ENCODE data around the gene CRHR1.

DNA sequence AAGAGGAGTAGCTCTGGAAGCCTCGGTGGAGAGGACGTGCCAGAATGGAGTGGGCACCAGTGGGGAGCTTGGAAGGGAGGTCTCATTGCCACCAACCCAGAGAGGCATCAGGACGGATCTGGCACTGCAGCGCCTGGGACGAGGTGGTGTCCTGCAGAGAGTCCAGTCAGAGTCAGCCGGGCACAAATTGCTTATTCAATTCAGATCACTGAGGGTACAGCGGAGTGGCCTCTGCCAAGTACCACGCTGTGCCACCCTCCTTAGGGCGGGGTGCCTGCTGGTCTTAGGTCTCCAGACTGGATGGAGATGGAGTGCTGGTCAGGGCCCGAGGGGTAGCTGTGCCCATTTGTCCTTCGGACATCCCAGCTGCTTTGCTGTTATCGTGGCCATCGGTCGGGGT lies 41.7 kb downstream of the CRHR1 start:
- no peak for TF ChIP-seq EZH2 (IDR thresholded peaks at IDR 0.05; ENCODE audit: low read depth)
- TF ChIP-seq, protein P1, sequence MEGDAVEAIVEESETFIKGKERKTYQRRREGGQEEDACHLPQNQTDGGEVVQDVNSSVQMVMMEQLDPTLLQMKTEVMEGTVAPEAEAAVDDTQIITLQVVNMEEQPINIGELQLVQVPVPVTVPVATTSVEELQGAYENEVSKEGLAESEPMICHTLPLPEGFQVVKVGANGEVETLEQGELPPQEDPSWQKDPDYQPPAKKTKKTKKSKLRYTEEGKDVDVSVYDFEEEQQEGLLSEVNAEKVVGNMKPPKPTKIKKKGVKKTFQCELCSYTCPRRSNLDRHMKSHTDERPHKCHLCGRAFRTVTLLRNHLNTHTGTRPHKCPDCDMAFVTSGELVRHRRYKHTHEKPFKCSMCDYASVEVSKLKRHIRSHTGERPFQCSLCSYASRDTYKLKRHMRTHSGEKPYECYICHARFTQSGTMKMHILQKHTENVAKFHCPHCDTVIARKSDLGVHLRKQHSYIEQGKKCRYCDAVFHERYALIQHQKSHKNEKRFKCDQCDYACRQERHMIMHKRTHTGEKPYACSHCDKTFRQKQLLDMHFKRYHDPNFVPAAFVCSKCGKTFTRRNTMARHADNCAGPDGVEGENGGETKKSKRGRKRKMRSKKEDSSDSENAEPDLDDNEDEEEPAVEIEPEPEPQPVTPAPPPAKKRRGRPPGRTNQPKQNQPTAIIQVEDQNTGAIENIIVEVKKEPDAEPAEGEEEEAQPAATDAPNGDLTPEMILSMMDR (conservative IDR thresholded peaks at IDR 0.05): no peak
